Measurements from ENCODE around the gene TACO1.

DNA sequence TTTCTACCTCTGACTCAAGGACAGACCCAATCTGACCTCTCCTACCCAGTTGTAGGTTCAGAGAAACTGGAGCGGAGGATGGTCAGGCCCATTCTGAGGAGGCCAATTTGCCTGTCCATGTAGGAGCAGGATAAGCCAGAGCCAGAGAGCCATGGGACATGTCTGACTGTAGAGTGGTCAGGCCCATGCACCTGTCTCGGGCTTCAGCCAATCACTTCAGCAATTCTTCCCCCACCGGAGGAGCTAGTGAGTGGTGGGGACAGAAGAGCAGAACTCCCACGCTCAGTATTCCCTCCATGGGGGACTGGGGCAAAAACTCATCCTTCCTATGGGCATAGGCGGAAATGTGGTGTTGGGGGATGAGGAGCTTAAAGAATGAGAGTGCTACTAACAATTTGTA lies 36.1 kb upstream of the TACO1 start:
- no peak for TF ChIP-seq POLR2A (IDR thresholded peaks at IDR 0.05)
- TF ChIP-seq, protein P1, sequence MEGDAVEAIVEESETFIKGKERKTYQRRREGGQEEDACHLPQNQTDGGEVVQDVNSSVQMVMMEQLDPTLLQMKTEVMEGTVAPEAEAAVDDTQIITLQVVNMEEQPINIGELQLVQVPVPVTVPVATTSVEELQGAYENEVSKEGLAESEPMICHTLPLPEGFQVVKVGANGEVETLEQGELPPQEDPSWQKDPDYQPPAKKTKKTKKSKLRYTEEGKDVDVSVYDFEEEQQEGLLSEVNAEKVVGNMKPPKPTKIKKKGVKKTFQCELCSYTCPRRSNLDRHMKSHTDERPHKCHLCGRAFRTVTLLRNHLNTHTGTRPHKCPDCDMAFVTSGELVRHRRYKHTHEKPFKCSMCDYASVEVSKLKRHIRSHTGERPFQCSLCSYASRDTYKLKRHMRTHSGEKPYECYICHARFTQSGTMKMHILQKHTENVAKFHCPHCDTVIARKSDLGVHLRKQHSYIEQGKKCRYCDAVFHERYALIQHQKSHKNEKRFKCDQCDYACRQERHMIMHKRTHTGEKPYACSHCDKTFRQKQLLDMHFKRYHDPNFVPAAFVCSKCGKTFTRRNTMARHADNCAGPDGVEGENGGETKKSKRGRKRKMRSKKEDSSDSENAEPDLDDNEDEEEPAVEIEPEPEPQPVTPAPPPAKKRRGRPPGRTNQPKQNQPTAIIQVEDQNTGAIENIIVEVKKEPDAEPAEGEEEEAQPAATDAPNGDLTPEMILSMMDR (IDR thresholded peaks at IDR 0.05 in 4 of 5, conservative IDR thresholded peaks at IDR 0.05 in 1 of 5): no peak
